ENCODE results near the gene PRKAR2B.

The PRKAR2B gene

GRCh38 chr7:107169120-107170050, 124.9 kb downstream of the PRKAR2B start:
- H3K4me3 ChIP-seq (ENCODE audit: low read depth, low read length) = peak overlapping the region; percentile 86
- peak; percentile 98 for DNase-seq (ENCODE audit: low read depth)
- 0 out of 2 replicates have a peak, but pooled peaks have one; percentile 13 for TF ChIP-seq CTCF (IDR thresholded peaks at IDR 0.05; ENCODE audit: control insufficient read depth, extremely low read depth, insufficient read depth)

- TF ChIP-seq CTCF (IDR thresholded peaks at IDR 0.05; ENCODE audit: control insufficient read depth, extremely low read depth, insufficient read depth) = no peak
- peak overlapping the region; percentile 86 for H3K4me3 ChIP-seq (ENCODE audit: low read depth, low read length)
- DNase-seq (ENCODE audit: low read depth) = no peak
Measured at GRCh38 chr7:107170051-107170915, 125.8 kb downstream of the PRKAR2B start.

- DNase-seq (ENCODE audit: low read depth) = no peak
- no peak for TF ChIP-seq CTCF (IDR thresholded peaks at IDR 0.05; ENCODE audit: control insufficient read depth, extremely low read depth, insufficient read depth)
Measured at GRCh38 chr7:107171496-107171895, 127.0 kb downstream of the PRKAR2B start.

GRCh38 chr7:107172276-107173032, 127.9 kb downstream of the PRKAR2B start:
- TF ChIP-seq CTCF (IDR thresholded peaks at IDR 0.05; ENCODE audit: control insufficient read depth, extremely low read depth, insufficient read depth) = no peak
- no peak for DNase-seq (ENCODE audit: low read depth)

More at GRCh38 chr7:107171496-107171895, 127.0 kb downstream of the PRKAR2B start:
- no peak overlapping the region for H3K4me3 ChIP-seq (ENCODE audit: low read depth, low read length)

GRCh38 chr7:107173191-107173590, 128.7 kb downstream of the PRKAR2B start:
- no peak for DNase-seq (ENCODE audit: low read depth)
- no peak overlapping the region for H3K4me3 ChIP-seq (ENCODE audit: low read depth, low read length)
- TF ChIP-seq CTCF (IDR thresholded peaks at IDR 0.05; ENCODE audit: control insufficient read depth, extremely low read depth, insufficient read depth) = no peak

More at GRCh38 chr7:107172276-107173032, 127.9 kb downstream of the PRKAR2B start:
- no peak overlapping the region for H3K4me3 ChIP-seq (ENCODE audit: low read depth, low read length)

GRCh38 chr7:107173691-107174406, 129.3 kb downstream of the PRKAR2B start:
- no peak for TF ChIP-seq CTCF (IDR thresholded peaks at IDR 0.05; ENCODE audit: control insufficient read depth, extremely low read depth, insufficient read depth)
- DNase-seq (ENCODE audit: low read depth) = no peak
- no peak overlapping the region for H3K4me3 ChIP-seq (ENCODE audit: low read depth, low read length)

Measured in LNCaP clone FGC (cell line).